Heart left ventricle (tissue), 16 donors: ENCODE data around the gene HHIPL1. TPM values are rescaled to one million over a fixed set of nuclear protein-coding genes. Genes with fewer than 3 reads are reported as not detected.

Source experiments
- ATAC-seq, 4 donors: fragments of 200-7000 bp; cut with Tn5 transposase; one replicate each; pipeline ENCODE4 v1.9.1; 2020 to 2022; ENCODE audit warnings: moderate library complexity in 4 of 4, mild to moderate bottlenecking in 3 of 4, moderate number of reproducible peaks in 1 of 4
- DNase-seq, 5 donors: peaks; one replicate each; pipeline ENCODE4 v3.0.0-alpha.2; 2020
- H3K27ac ChIP-seq, 12 donors: fragments of 200-600 bp; sonication (generic) in 4 of 12; one replicate each; pipeline versions ENCODE4 v1.5.0 to v1.8.0; 2016 to 2022; ENCODE audit warnings: mild to moderate bottlenecking in 2 of 12
- H3K27me3 ChIP-seq, 9 donors: fragments of 200-600 bp; sonication (generic) in 2 of 9; one replicate each; pipeline versions ENCODE4 v1.5.1 to v1.8.0; 2016 to 2022; ENCODE audit warnings: mild to moderate bottlenecking in 3 of 9
- H3K36me3 ChIP-seq, 9 donors: fragments of 200-600 bp; sonication (generic) in 2 of 9; one replicate each; pipeline versions ENCODE4 v1.5.0 to v1.8.0; 2018 to 2022; ENCODE audit warnings: mild to moderate bottlenecking in 2 of 9
- H3K4me1 ChIP-seq, 12 donors: fragments of 200-600 bp; sonication (generic) in 4 of 12; one replicate each; pipeline versions ENCODE4 v1.5.0 to v1.8.0; 2016 to 2022; ENCODE audit warnings: mild to moderate bottlenecking in 3 of 12
- H3K4me3 ChIP-seq, 12 donors: fragments of 200-600 bp; sonication (generic) in 4 of 12; one replicate each; pipeline versions ENCODE4 v1.5.0 to v1.8.0; 2017 to 2022; ENCODE audit warnings: mild to moderate bottlenecking in 9 of 12, moderate library complexity in 4 of 12
- H3K9me3 ChIP-seq, 12 donors: fragments of 200-600 bp; sonication (generic) in 4 of 12; one replicate each; pipeline versions ENCODE4 v1.5.0 to v1.8.0; 2016 to 2022; ENCODE audit warnings: mild to moderate bottlenecking in 1 of 12
- POLR2A ChIP-seq, 2 donors: fragments of 450-650 bp; IDR thresholded peaks; one replicate each; pipeline ENCODE4 v1.6.1; 2017; ENCODE audit warnings: antibody characterized with exemption in 2 of 2, mild to moderate bottlenecking in 2 of 2, moderate library complexity in 2 of 2
- WGBS, 4 donors: extraction: QIAGEN DNeasy Blood & Tissue Kit in 2 of 4; methylation state at CpG; one replicate each; pipeline versions ENCODE4 v1.1.5 to v1.1.7; 2013 to 2018; 5-methylcytosine and 5-hydroxymethylcytosine counted together
- intact Hi-C, 10 donors: fragments of 100-400 bp; cut with DNase I; formaldehyde crosslinking; loops; one replicate each; pipeline versions ENCODE4 v1.11.1 to v1.14.2; 2022
- polyA plus RNA-seq, 2 donors: library from polyadenylated mRNA; stranded (reverse); fragments of 200-250 nt; gene quantifications; one replicate each; pipeline ENCODE4 v1.2.3, GENCODE V29; 2013
- total RNA-seq, 9 donors: library from RNA; depleted of rRNA in 2 of 9; stranded (reverse); fragments of >200 nt in 2 of 9; fragmentation: NEBNext Ultra II Directional in 3 of 9; extraction: Animal tissue kit (Norgen Biotek cat#: 25700) in 3 of 9; gene quantifications; one replicate each; pipeline versions ENCODE4 v1.1.0 to v1.2.4, GENCODE V29; 2016 to 2023
- TF ChIP-seq, protein P1 (sequence below), 12 donors: fragments of 200-600 bp; sonication (generic) in 4 of 12; IDR thresholded peaks; one replicate each; pipeline versions ENCODE4 v1.5.0 to v1.8.0; 2018 to 2022; ENCODE audit warnings: antibody characterized with exemption in 12 of 12, mild to moderate bottlenecking in 5 of 12
- donor health status: ischemic (EF 13 %, LVEDD 7.1; RV severe dilation, severe dysfunction).
- donor health status: healthy with polysubstance abuse.
- donor health status: DM: no; HTN: yes; CAD: no.
- donor health status: DM: no; HTN: no; CAD: no.
- donor health status: ischemic (EF 25% LVEDD 6.9; RV normal size, moderate dysfunction).
- donor health status: ischemic (EF 25% LVEDD 5.7; RV mildly dilated, moderate dysfunction).
- donor health status: healthy.
- donor health status: DM: yes; HTN: yes; CAD: no.
- donor health status: ischemic (EF 35%, LVEDD 5.7; RV mildly dilated, moderate dysfunction).
- donor health status: nonischemic (EF 11% LVEDD 7.7; RV severe dilation, severe dysfunction).
- donor health status: DM: yes; HTN: yes; CAD: no.
- donor health status: PGD.
- donor health status: ischemic (EF 29% LVEDD 5.4; RV normal size, mild dysfunction).
- donor health status: nonischemic (EF 23%, LVEDD 6.1; RV moderate dilation, normal function).

HHIPL1 gene
- total and polyA plus RNA-seq, 11 donors, result 0.34 to 3.1 (median 1.1) TPM

DNA sequence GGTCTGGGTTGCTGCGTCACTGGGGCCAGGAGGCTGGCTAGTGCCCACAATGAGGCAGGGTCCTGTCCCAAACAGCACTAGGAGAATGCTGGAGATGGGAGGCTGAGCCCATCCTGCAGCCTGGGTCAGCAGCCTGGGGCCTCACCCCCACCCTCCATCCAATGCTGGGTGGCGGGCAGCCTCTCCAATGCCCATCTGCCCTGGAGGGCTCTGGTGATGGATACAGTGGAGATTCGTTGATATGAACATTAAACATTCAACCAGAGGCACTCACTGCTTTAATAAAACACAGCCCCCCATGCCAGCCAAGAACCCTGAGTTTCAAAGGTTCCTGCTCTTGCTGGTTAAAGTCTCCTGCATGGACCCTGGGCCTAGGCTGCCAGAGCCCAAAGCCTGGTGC lies 19.5 kb upstream of the HHIPL1 start:
- WGBS, 4 donors, result 86 to 91% (median 88%) methylated on average over 3 of the region's 3 CpGs
- intact Hi-C loops, result loop anchor here in 1 of 10 donors (5.0 kb wide), 1 partner anchor 63 kb away; no protein-coding TSS in a partner anchor
- ATAC-seq, result no peak

DNA sequence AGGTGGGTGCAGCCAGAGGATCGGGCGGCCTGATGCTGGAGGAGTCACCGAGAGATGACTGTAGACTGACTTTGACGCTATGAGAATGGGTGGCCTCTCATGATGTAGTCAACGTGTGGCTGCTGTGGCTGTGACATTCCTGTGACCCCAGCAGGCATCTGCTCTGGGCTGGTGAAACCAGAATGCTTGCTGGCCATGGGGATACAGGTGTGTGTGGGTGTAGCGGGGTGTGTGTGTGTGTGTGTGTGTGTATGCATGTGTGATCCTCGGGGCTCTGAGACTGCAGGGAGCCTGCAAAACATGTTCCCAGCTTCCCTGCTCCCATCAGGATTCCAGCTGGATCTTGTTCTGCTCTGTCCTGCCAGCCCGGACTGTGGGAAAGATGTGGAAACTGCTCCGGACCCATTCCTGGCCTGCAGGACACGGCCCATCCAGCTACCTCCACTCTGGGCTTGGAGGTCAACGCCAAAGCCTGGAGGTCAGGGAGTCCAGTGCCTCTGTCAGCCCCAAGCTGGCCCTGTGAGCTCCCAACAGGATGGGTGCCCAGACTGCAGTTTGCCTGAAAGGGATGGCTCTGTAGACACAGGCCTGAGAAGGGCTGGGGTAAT lies 18.8 kb upstream of the HHIPL1 start:
- TF ChIP-seq, protein P1, sequence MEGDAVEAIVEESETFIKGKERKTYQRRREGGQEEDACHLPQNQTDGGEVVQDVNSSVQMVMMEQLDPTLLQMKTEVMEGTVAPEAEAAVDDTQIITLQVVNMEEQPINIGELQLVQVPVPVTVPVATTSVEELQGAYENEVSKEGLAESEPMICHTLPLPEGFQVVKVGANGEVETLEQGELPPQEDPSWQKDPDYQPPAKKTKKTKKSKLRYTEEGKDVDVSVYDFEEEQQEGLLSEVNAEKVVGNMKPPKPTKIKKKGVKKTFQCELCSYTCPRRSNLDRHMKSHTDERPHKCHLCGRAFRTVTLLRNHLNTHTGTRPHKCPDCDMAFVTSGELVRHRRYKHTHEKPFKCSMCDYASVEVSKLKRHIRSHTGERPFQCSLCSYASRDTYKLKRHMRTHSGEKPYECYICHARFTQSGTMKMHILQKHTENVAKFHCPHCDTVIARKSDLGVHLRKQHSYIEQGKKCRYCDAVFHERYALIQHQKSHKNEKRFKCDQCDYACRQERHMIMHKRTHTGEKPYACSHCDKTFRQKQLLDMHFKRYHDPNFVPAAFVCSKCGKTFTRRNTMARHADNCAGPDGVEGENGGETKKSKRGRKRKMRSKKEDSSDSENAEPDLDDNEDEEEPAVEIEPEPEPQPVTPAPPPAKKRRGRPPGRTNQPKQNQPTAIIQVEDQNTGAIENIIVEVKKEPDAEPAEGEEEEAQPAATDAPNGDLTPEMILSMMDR (IDR thresholded peaks at IDR 0.05), result no peak
- no peak for TF ChIP-seq POLR2A (IDR thresholded peaks at IDR 0.05)
- H3K27ac ChIP-seq, result no peak overlapping the region
- peaks cover 0 to 7% (median 2%) of the 10 kb centered on the region in 12 donors for H3K4me1 ChIP-seq
- WGBS, 4 donors, result 73 to 88% (median 81%) methylated on average over 9 to 11 of the region's 11 CpGs
- DNase-seq (no peak), ATAC-seq (no peak)
- H3K27me3 ChIP-seq, result no peaks in the 10 kb centered on the region
- no peaks in the 10 kb centered on the region for H3K9me3 ChIP-seq
- intact Hi-C loops, result loop anchor here in 1 of 10 donors (5.0 kb wide), 1 partner anchor 64 kb away; no protein-coding TSS in a partner anchor
- H3K4me3 ChIP-seq, result no peak overlapping the region
- no peaks in the 10 kb centered on the region for H3K36me3 ChIP-seq

More for the DNA sequence above, 19.5 kb upstream of the HHIPL1 start:
- no peak overlapping the region for H3K4me3 ChIP-seq
- TF ChIP-seq, protein P1 (IDR thresholded peaks at IDR 0.05), result no peak
- H3K27ac ChIP-seq, result no peak overlapping the region
- no peaks in the 10 kb centered on the region for H3K27me3 ChIP-seq
- no peaks in the 10 kb centered on the region for H3K36me3 ChIP-seq
- no peak for DNase-seq
- peaks cover 0 to 8% (median 2%) of the 10 kb centered on the region in 12 donors for H3K4me1 ChIP-seq
- no peaks in the 10 kb centered on the region for H3K9me3 ChIP-seq

DNA sequence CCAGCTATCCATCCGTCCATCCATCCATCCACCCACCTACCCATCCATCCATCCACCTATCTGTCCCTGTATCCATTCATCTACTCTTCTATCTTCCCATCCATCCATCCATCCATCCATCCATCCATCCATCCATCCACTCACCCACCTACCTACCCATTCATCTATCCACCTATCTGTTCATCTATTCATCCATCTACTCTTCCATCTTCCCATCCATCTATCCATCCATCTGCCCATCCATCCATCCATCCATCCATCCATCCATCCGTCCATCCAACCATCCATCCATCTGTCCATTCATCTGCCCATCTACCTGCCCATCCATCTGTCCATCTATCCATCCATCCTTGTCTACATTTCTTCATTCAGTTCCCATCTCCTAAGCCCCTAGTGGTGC lies 17.8 kb upstream of the HHIPL1 start:
- Histone ChIP-seq H3K36me3 (no peaks in the 10 kb centered on the region), H3K9me3 (no peaks in the 10 kb centered on the region), H3K27me3 (no peaks in the 10 kb centered on the region), H3K27ac (no peak overlapping the region), H3K4me3 (no peak overlapping the region), H3K4me1 (peaks cover 0 to 7% (median 2%) of the 10 kb centered on the region in 12 donors)
- ATAC-seq (no peak), DNase-seq (no peak)
- intact Hi-C loops, result loop anchor here in 1 of 10 donors (5.0 kb wide), 1 partner anchor 65 kb away; no protein-coding TSS in a partner anchor
- WGBS, 4 donors, result 86 to 93% (median 90%) methylated on average over 2 of the region's 2 CpGs
- TF ChIP-seq, protein P1 (IDR thresholded peaks at IDR 0.05), result no peak
- no peak for TF ChIP-seq POLR2A (IDR thresholded peaks at IDR 0.05)

DNA sequence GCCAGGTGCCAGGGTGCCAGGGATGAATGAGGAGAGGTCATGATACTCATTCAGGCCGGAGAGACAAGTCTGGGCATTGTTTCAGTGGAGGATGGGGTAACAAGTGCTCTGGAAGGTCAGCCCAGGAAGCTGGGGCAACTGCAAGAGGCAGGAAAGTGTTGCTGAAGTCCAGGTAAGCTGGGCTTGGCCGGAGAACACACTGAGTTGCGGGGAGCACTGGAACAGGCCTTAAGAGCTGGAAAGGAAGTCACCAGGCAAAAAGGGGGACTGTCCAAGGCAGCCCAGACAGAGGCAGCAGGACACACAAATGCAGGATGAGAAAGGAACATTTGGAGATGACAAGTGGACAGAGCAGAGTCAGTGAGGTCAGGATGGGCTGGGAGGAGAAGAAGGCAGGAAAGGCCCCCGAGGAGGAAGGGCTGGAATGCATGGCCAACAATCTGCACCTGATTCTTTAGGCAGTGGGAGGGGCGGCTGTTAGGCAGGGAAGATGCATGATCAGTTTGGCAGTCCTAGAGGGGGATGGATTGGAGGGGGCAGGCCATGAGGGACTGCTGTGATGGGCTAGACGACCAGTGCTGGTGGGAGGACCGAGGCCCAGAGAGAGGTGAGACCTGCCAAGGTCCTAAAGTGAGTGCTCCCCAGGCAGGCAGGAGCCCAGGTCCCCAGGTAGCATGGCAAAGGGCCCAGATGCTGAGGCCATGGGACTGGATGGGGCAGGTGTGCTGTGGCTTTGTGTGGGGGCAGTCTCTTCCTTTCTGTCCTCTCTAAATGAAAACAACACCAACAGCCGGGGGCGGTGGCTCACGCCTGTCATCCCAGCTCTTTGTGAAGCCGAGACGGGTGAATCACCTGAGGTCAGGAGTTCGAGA lies 17.2 kb upstream of the HHIPL1 start:
- DNase-seq (no peak), ATAC-seq (no peak)
- H3K27ac ChIP-seq, result no peak overlapping the region
- no peaks in the 10 kb centered on the region for H3K9me3 ChIP-seq
- intact Hi-C loops, result loop anchor here in 6 of 10 donors (1.0 to 5.0 kb wide), 6 partner anchors 63 to 109 kb away; no protein-coding TSS in a partner anchor
- H3K4me1 ChIP-seq, result peaks cover 0 to 7% (median 2%) of the 10 kb centered on the region in 12 donors
- H3K4me3 ChIP-seq, result no peak overlapping the region
- no peaks in the 10 kb centered on the region for H3K36me3 ChIP-seq
- WGBS, 4 donors, result 85 to 89% (median 87%) methylated on average over 13 of the region's 13 CpGs
- no peaks in the 10 kb centered on the region for H3K27me3 ChIP-seq
- no peak for TF ChIP-seq POLR2A (IDR thresholded peaks at IDR 0.05)
- TF ChIP-seq, protein P1 (IDR thresholded peaks at IDR 0.05), result no peak
